H1 (cell line): Measurements from ENCODE around the gene PARD3. TPM values are rescaled to one million over a fixed set of nuclear protein-coding genes. Genes with fewer than 3 reads are reported as not detected.

Experiments used
- CTCF ChIA-PET: fragments of 300-600 bp; sonication (Branson Sonifier 250); formaldehyde crosslinking; loops from one replicate; lab custom pipeline; 2021; ENCODE audit not compliant: partially characterized antibody; lab: Charles Lee
- POLR2A ChIA-PET: fragments of 300-600 bp; sonication (Branson Sonifier 250); formaldehyde crosslinking; loops from one replicate; lab custom pipeline; 2021; ENCODE audit warnings: inconsistent platforms; ENCODE audit not compliant: partially characterized antibody; lab: Charles Lee
- DNase-seq, 2 experiments: peaks; one replicate each; pipeline versions ENCODE4 v3.0.0 to v3.0.0-alpha.2; 2010 to 2022; ENCODE audit warnings: low spot score in 2 of 2, low read depth in 1 of 2, mixed read lengths in 1 of 2
- FAIRE-seq: peaks from 2 replicates; lab custom pipeline; 2011; peaks lifted over from hg19 to GRCh38; lab: Jason Lieb, UNC
- H2AFZ ChIP-seq: 2 replicates; pipeline ENCODE4 v1.8.1; 2012; ENCODE audit warnings: low read length, inconsistent platforms
- H2AK5ac ChIP-seq: 2 replicates; pipeline ENCODE4 v1.6.1; 2013; ENCODE audit warnings: low read depth, low read length
- H2BK120ac ChIP-seq: replicated peaks from 2 replicates; pipeline ENCODE3; 2013; ENCODE audit warnings: low read depth, low read length, inconsistent platforms
- H2BK12ac ChIP-seq: 2 replicates; pipeline ENCODE4 v1.6.1; 2013; ENCODE audit warnings: low read depth, low read length
- H2BK15ac ChIP-seq: 2 replicates; pipeline ENCODE4 v1.6.1; 2013; ENCODE audit warnings: low read length
- H2BK20ac ChIP-seq: 2 replicates; pipeline ENCODE4 v1.6.1; 2013; ENCODE audit warnings: low read length
- H2BK5ac ChIP-seq: 2 replicates; pipeline ENCODE4 v1.6.1; 2013; ENCODE audit warnings: low read depth, low read length
- H3K14ac ChIP-seq: 2 replicates; pipeline ENCODE4 v1.6.1; 2013; ENCODE audit warnings: inconsistent platforms; ENCODE audit not compliant: insufficient read length
- H3K18ac ChIP-seq: 2 replicates; pipeline ENCODE4 v1.6.1; 2013; ENCODE audit warnings: low read length; ENCODE audit errors: extremely low read depth
- H3K23ac ChIP-seq: 2 replicates; pipeline ENCODE4 v1.6.1; 2013; ENCODE audit warnings: inconsistent platforms; ENCODE audit not compliant: insufficient read length
- H3K23me2 ChIP-seq: 2 replicates; pipeline ENCODE4 v1.6.1; 2013; ENCODE audit warnings: low read depth, low read length
- H3K27ac ChIP-seq: 2 replicates; pipeline ENCODE4 v1.6.1; 2011; ENCODE audit warnings: low read depth, low read length, inconsistent platforms
- H3K27me3 ChIP-seq, 4 experiments: replicated peaks in 1 of 4; 1 replicate in 1 of 4; 2 replicates in 3 of 4; pipeline versions ENCODE4 v1.6.1 to v1.8.1; 2011 to 2013; ENCODE audit warnings: low read length in 3 of 4, mild to moderate bottlenecking in 3 of 4, inconsistent platforms in 2 of 4, mixed read lengths in 2 of 4, moderate library complexity in 1 of 4; ENCODE audit not compliant: control insufficient read depth in 3 of 4, insufficient read depth in 3 of 4; ENCODE audit errors: extremely low read depth in 1 of 4
- H3K36me3 ChIP-seq, 4 experiments: 2 replicates each; pipeline versions ENCODE4 v1.6.1 to v1.8.1; 2011 to 2013; ENCODE audit warnings: mild to moderate bottlenecking in 4 of 4, low read length in 3 of 4, moderate library complexity in 2 of 4, control low read depth in 1 of 4, inconsistent platforms in 1 of 4; ENCODE audit not compliant: insufficient read depth in 4 of 4, control insufficient read depth in 2 of 4
- H3K4ac ChIP-seq: replicated peaks from 2 replicates; pipeline ENCODE3; 2013; ENCODE audit warnings: low read length, low read depth, mixed read lengths, inconsistent platforms; ENCODE audit not compliant: insufficient read length
- H3K4me1 ChIP-seq, 4 experiments: replicated peaks in 1 of 4; 1 replicate in 1 of 4; 2 replicates in 3 of 4; pipeline versions ENCODE4 v1.6.1 to v1.8.1; 2011 to 2013; ENCODE audit warnings: low read length in 3 of 4, inconsistent platforms in 2 of 4, mixed read lengths in 1 of 4; ENCODE audit not compliant: insufficient read depth in 4 of 4, control insufficient read depth in 3 of 4
- H3K4me2 ChIP-seq, 2 experiments: 2 replicates each; pipeline versions ENCODE4 v1.6.1 to v1.8.1; 2011 to 2013; ENCODE audit warnings: low read depth in 2 of 2, low read length in 2 of 2, control low read depth in 1 of 2, inconsistent platforms in 1 of 2, mild to moderate bottlenecking in 1 of 2; ENCODE audit not compliant: insufficient read depth in 1 of 2
- H3K4me3 ChIP-seq, 4 experiments: fragments of 200-600, 300-600 bp in 1 of 4; sonication (generic), shearing (Covaris generic), sonication (Bioruptor Twin) in 1 of 4; 2 replicates each; pipeline versions ENCODE4 v1.5.1 to v1.8.1; 2011 to 2016; ENCODE audit warnings: low read length in 4 of 4, low read depth in 3 of 4, control low read depth in 2 of 4, inconsistent platforms in 2 of 4, mild to moderate bottlenecking in 2 of 4, mixed read lengths in 1 of 4, moderate library complexity in 1 of 4; ENCODE audit not compliant: insufficient read depth in 2 of 4; ENCODE audit errors: extremely low read depth in 1 of 4
- H3K56ac ChIP-seq: replicated peaks from 2 replicates; pipeline ENCODE3; 2013; ENCODE audit warnings: low read depth, mild to moderate bottlenecking, mixed read lengths, low read length, inconsistent platforms; ENCODE audit not compliant: insufficient read length
- H3K79me1 ChIP-seq: 2 replicates; pipeline ENCODE4 v1.6.1; 2013; ENCODE audit warnings: low read depth, low read length, control low read depth
- H3K79me2 ChIP-seq, 2 experiments: 2 replicates each; pipeline versions ENCODE4 v1.6.1 to v1.8.1; 2012 to 2013; ENCODE audit warnings: low read length in 2 of 2, mild to moderate bottlenecking in 2 of 2, inconsistent platforms in 1 of 2; ENCODE audit not compliant: insufficient read depth in 2 of 2, control insufficient read depth in 1 of 2
- H3K9ac ChIP-seq, 4 experiments: replicated peaks in 1 of 4; 1 replicate in 1 of 4; 2 replicates in 3 of 4; pipeline versions ENCODE4 v1.6.1 to v1.8.1; 2011 to 2013; ENCODE audit warnings: low read depth in 3 of 4, low read length in 3 of 4, control low read depth in 2 of 4, mild to moderate bottlenecking in 2 of 4, moderate library complexity in 2 of 4, inconsistent platforms in 1 of 4; ENCODE audit errors: extremely low read depth in 1 of 4
- H3K9me3 ChIP-seq, 2 experiments: 2 replicates each; pipeline versions ENCODE4 v1.6.1 to v1.8.1; 2012 to 2013; ENCODE audit warnings: mild to moderate bottlenecking in 2 of 2, moderate library complexity in 2 of 2, control low read depth in 1 of 2, inconsistent platforms in 1 of 2, low read depth in 1 of 2, low read length in 1 of 2, mixed read lengths in 1 of 2; ENCODE audit not compliant: insufficient read depth in 2 of 2
- H4K20me1 ChIP-seq, 2 experiments: replicated peaks in 1 of 2; 2 replicates each; pipeline versions ENCODE3 to v1.8.1; 2011 to 2013; ENCODE audit warnings: inconsistent platforms in 2 of 2, low read length in 2 of 2, mild to moderate bottlenecking in 1 of 2; ENCODE audit not compliant: insufficient read depth in 2 of 2, control insufficient read depth in 1 of 2
- H4K5ac ChIP-seq: 2 replicates; pipeline ENCODE4 v1.6.1; 2013; ENCODE audit warnings: low read length, low read depth, mixed read lengths, inconsistent platforms; ENCODE audit not compliant: insufficient read length
- H4K8ac ChIP-seq: 2 replicates; pipeline ENCODE4 v1.8.0; 2013; ENCODE audit warnings: mild to moderate bottlenecking, moderate library complexity, low read length, inconsistent platforms; ENCODE audit not compliant: insufficient read depth; ENCODE audit errors: extremely low read depth
- H4K91ac ChIP-seq: replicated peaks from 2 replicates; pipeline ENCODE3; 2013; ENCODE audit warnings: low read length, mixed read lengths, inconsistent platforms; ENCODE audit not compliant: insufficient read length
- ASH2L ChIP-seq: fragments of 200-600, 300-600 bp; sonication (generic); IDR thresholded peaks from one replicate; pipeline ENCODE4 v1.7.1; 2017; ENCODE audit warnings: low read length
- CHD2 ChIP-seq: IDR thresholded peaks from 2 replicates; pipeline ENCODE4 v1.6.1; 2012; ENCODE audit warnings: low read length, improper control_type of control experiment
- HDAC2 ChIP-seq, 2 experiments: fragments of 300-600 bp in 1 of 2; sonication (generic) in 1 of 2; IDR thresholded peaks; 2 replicates each; pipeline ENCODE4 v1.6.1; 2011 to 2012; ENCODE audit warnings: low read depth in 2 of 2, low read length in 2 of 2, mild to moderate bottlenecking in 2 of 2, moderate library complexity in 2 of 2, borderline replicate concordance in 1 of 2, inconsistent platforms in 1 of 2
- NANOG ChIP-seq: IDR thresholded peaks from 2 replicates; pipeline ENCODE4 v1.6.1; 2011; ENCODE audit warnings: low read length, low read depth, mild to moderate bottlenecking, inconsistent platforms; ENCODE audit not compliant: insufficient read depth, poor library complexity, severe bottlenecking
- NRF1 ChIP-seq: IDR thresholded peaks from 2 replicates; pipeline ENCODE4 v1.6.1; 2011; ENCODE audit warnings: mild to moderate bottlenecking, low read depth, low read length, improper control_type of control experiment
- PHF8 ChIP-seq: fragments of 200-600 bp; sonication (generic); conservative IDR thresholded peaks from 2 replicates; pipeline ENCODE4 v1.7.1; 2012; ENCODE audit warnings: low read depth, mild to moderate bottlenecking, inconsistent platforms, low read length, moderate library complexity
- POLR2A ChIP-seq, 2 experiments: IDR thresholded peaks; 1 replicate in 1 of 2; 2 replicates in 1 of 2; pipeline ENCODE4 v1.6.1; 2011; ENCODE audit warnings: low read depth in 2 of 2, low read length in 2 of 2, mild to moderate bottlenecking in 2 of 2; ENCODE audit errors: control extremely low read depth in 1 of 2
- POU5F1 ChIP-seq: IDR thresholded peaks from 2 replicates; pipeline ENCODE4 v1.6.1; 2011; ENCODE audit warnings: low read depth, mild to moderate bottlenecking, low read length, moderate library complexity
- SP4 ChIP-seq: IDR thresholded peaks from 2 replicates; pipeline ENCODE4 v1.6.1; 2012; ENCODE audit warnings: low read length, inconsistent platforms
- TEAD4 ChIP-seq: IDR thresholded peaks from 2 replicates; pipeline ENCODE4 v1.6.1; 2012; ENCODE audit warnings: low read depth, low read length, inconsistent platforms, mixed read lengths
- YY1 ChIP-seq: IDR thresholded peaks from 2 replicates; pipeline ENCODE4 v1.6.1; 2011; ENCODE audit warnings: low read depth, mild to moderate bottlenecking, low read length
- WGBS, 2 experiments: shearing (Covaris generic) in 1 of 2; methylation state at CpG; one replicate each; pipeline versions ENCODE4 v1.1.6 to v1.1.7; 2013 to 2015; ENCODE audit warnings: low lambda C conversion rate in 2 of 2, mixed read lengths in 2 of 2, inconsistent platforms in 1 of 2, low coverage in 1 of 2, missing lambda C conversion rate in 1 of 2; ENCODE audit not compliant: insufficient replicate concordance in 2 of 2, insufficient coverage in 1 of 2, insufficient read length in 1 of 2; ENCODE audit errors: extremely low coverage in 1 of 2, missing lambda C conversion rate in 1 of 2; 5-methylcytosine and 5-hydroxymethylcytosine counted together
- polyA plus RNA-seq, 7 experiments: library from polyadenylated mRNA; depleted of rRNA in 3 of 7; stranded (reverse) in 5 of 7; unstranded in 2 of 7; fragments of >200 nt in 5 of 7; fragments of 200-250 nt in 2 of 7; gene quantifications; 1 replicate in 5 of 7; 2 replicates in 1 of 7; 4 replicates in 1 of 7; pipeline versions ENCODE4 v1.2.1 to v1.2.3, GENCODE V29; 2011 to 2013; ENCODE audit warnings: missing spikeins in 2 of 7, mixed read lengths in 2 of 7
- total RNA-seq: library from RNA; stranded (reverse); fragmentation: NEBNext Ultra II Directional; extraction: Animal tissue kit (Norgen Biotek cat#: 25700); gene quantifications from 2 replicates; pipeline ENCODE4 v1.2.1, GENCODE V29; 2021
- TF ChIP-seq, protein P1 (sequence below): IDR thresholded peaks from 2 replicates; pipeline ENCODE4 v1.6.1; 2012; ENCODE audit warnings: low read length, inconsistent platforms

The PARD3 gene
- total and polyA plus RNA-seq, 2 of the 8 experiments (the other 6 are each of a cell fraction or from before 2014, with no cell fraction given), result 19.7 to 49.1 TPM

DNA sequence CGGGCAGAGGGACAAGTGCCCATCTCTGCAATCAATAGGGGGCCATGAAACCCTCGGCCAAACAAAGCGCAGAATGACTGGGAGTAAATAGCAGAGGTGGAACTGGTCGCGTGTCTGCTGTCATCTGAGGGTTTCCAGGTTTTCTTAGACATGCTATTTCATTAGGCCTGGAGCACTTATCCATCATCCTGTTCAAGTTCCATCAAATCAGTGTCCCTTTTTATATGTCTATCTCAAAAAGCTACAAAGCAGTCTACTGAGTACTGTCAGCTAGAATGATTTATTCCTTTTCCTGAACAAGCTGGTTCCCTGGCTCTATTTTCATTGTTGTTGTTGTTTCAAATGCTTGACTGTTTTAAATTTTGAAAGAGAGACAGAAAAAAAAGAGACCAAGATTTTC, 590.5 kb downstream of the PARD3 start:
- no peaks in the 10 kb centered on the region for H3K23me2 ChIP-seq
- ChIA-PET CTCF (interaction anchor here (0.6 to 2.7 kb wide), 8 partner anchors 17 to 1036 kb away, joined by 3 to 7 read pairs (median 4); no protein-coding TSS in a partner anchor), POLR2A (no interaction called here)
- no peak overlapping the region for H2BK20ac ChIP-seq
- H3K9ac ChIP-seq, result no peak overlapping the region
- no peak for TF ChIP-seq POU5F1
- no peak for TF ChIP-seq CHD2
- no peak for TF ChIP-seq ASH2L
- no peak for TF ChIP-seq HDAC2 (IDR thresholded peaks at IDR 0.05; ENCODE audit: borderline replicate concordance in 1 of 2, low read depth in 2 of 2, low read length in 2 of 2)
- no peak for TF ChIP-seq POLR2A (IDR thresholded peaks at IDR 0.05; ENCODE audit: control extremely low read depth in 1 of 2, low read depth in 2 of 2, low read length in 2 of 2)
- no peak for TF ChIP-seq SP4
- TF ChIP-seq PHF8, result no peak
- TF ChIP-seq, protein P1, sequence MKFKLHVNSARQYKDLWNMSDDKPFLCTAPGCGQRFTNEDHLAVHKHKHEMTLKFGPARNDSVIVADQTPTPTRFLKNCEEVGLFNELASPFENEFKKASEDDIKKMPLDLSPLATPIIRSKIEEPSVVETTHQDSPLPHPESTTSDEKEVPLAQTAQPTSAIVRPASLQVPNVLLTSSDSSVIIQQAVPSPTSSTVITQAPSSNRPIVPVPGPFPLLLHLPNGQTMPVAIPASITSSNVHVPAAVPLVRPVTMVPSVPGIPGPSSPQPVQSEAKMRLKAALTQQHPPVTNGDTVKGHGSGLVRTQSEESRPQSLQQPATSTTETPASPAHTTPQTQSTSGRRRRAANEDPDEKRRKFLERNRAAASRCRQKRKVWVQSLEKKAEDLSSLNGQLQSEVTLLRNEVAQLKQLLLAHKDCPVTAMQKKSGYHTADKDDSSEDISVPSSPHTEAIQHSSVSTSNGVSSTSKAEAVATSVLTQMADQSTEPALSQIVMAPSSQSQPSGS, result no peak
- no peak for TF ChIP-seq NRF1
- TF ChIP-seq YY1, result no peak
- TF ChIP-seq NANOG, result no peak
- no peak for TF ChIP-seq TEAD4
- no peak overlapping the region for H3K4ac ChIP-seq
- H2BK12ac ChIP-seq, result no peak overlapping the region
- H4K20me1 ChIP-seq, result no peaks in the 10 kb centered on the region
- no peak overlapping the region for H3K23ac ChIP-seq
- no peak overlapping the region for H3K4me3 ChIP-seq
- no peak overlapping the region for H4K8ac ChIP-seq
- no peak overlapping the region for H2BK120ac ChIP-seq
- no peak overlapping the region for H4K91ac ChIP-seq
- no peak overlapping the region for H3K14ac ChIP-seq
- DNase-seq (no peak), FAIRE-seq (no peak)
- H3K27ac ChIP-seq, result no peak overlapping the region
- no peak overlapping the region for H3K18ac ChIP-seq
- H2BK5ac ChIP-seq, result no peak overlapping the region
- 89% methylated on average over 5 of the region's 5 CpGs; no CpG with 5 or more reads in 1 of the 2 experiments for WGBS, 2 experiments
- no peaks in the 10 kb centered on the region for H3K9me3 ChIP-seq
- no peak overlapping the region for H2BK15ac ChIP-seq
- H3K56ac ChIP-seq, result no peak overlapping the region
- H2AFZ ChIP-seq, result no peak overlapping the region
- no peaks in the 10 kb centered on the region for H3K79me1 ChIP-seq
- H3K4me2 ChIP-seq, result no peak overlapping the region
- no peaks in the 10 kb centered on the region for H3K27me3 ChIP-seq
- no peaks in the 10 kb centered on the region for H3K79me2 ChIP-seq
- H4K5ac ChIP-seq, result no peak overlapping the region
- H2AK5ac ChIP-seq, result no peak overlapping the region
- H3K36me3 ChIP-seq, result no peaks in the 10 kb centered on the region
- no peaks in the 10 kb centered on the region for H3K4me1 ChIP-seq
